ENCODE measurements around the gene S100A8. TPM values are rescaled to one million over a fixed set of nuclear protein-coding genes. Genes with fewer than 3 reads are reported as not detected.

The S100A8 gene
- polyA plus RNA-seq, 1 donor (not counting 4 experiments of a cell fraction or from before 2014, with no cell fraction given): 403 TPM

GRCh38 chr1:153426809-153427208 lies 35.9 kb upstream of the S100A8 start:
- no peak overlapping the region for H3K9ac ChIP-seq (ENCODE audit: control insufficient read depth, extremely low read depth, insufficient read depth, low read length)
- FAIRE-seq (no peak), DNase-seq (ENCODE audit: low read depth, low spot score) (no peak)
- no peak overlapping the region for H3K27ac ChIP-seq (ENCODE audit: control insufficient read depth, insufficient read depth, low read length)
- H2AFZ ChIP-seq (ENCODE audit: control insufficient read depth, low read length): no peak overlapping the region
- H4K20me1 ChIP-seq (ENCODE audit: control insufficient read depth, extremely low read depth, insufficient read depth, low read length): no peaks in the 10 kb centered on the region
- peaks cover 10% of the 10 kb centered on the region for H3K27me3 ChIP-seq (ENCODE audit: control insufficient read depth, extremely low read depth, insufficient read depth, low read length)
- H3K4me3 ChIP-seq (ENCODE audit: control insufficient read depth in 2 of 3, extremely low read depth in 1 of 3, insufficient read depth in 2 of 3, low read depth in 1 of 3, low read length in 3 of 3): no peak overlapping the region
- H3K9me3 ChIP-seq (ENCODE audit: control insufficient read depth, low read depth, low read length): no peaks in the 10 kb centered on the region
- dilution Hi-C loops (cut with MboI; ENCODE audit: extremely low pct_ligation_motif_present, low sequenced_read_pairs): no loop called here
- H3K36me3 ChIP-seq (ENCODE audit: control insufficient read depth in 2 of 2, extremely low read depth in 1 of 2, insufficient read depth in 2 of 2, low read length in 2 of 2): no peaks in the 10 kb centered on the region
- H3K4me2 ChIP-seq (ENCODE audit: control insufficient read depth, extremely low read depth, insufficient read depth, low read depth, low read length): no peak overlapping the region
- no peaks in the 10 kb centered on the region for H3K79me2 ChIP-seq (ENCODE audit: control insufficient read depth, insufficient read depth, low read length)
- H3K9me1 ChIP-seq (ENCODE audit: control insufficient read depth, extremely low read depth, insufficient read depth, low read length): no peaks in the 10 kb centered on the region
- TF ChIP-seq, protein P1, sequence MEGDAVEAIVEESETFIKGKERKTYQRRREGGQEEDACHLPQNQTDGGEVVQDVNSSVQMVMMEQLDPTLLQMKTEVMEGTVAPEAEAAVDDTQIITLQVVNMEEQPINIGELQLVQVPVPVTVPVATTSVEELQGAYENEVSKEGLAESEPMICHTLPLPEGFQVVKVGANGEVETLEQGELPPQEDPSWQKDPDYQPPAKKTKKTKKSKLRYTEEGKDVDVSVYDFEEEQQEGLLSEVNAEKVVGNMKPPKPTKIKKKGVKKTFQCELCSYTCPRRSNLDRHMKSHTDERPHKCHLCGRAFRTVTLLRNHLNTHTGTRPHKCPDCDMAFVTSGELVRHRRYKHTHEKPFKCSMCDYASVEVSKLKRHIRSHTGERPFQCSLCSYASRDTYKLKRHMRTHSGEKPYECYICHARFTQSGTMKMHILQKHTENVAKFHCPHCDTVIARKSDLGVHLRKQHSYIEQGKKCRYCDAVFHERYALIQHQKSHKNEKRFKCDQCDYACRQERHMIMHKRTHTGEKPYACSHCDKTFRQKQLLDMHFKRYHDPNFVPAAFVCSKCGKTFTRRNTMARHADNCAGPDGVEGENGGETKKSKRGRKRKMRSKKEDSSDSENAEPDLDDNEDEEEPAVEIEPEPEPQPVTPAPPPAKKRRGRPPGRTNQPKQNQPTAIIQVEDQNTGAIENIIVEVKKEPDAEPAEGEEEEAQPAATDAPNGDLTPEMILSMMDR (optimal IDR thresholded peaks at IDR 0.05 in 1 of 3, IDR thresholded peaks at IDR 0.05 in 1 of 3, conservative IDR thresholded peaks at IDR 0.05 in 1 of 3; ENCODE audit: extremely low read depth in 1 of 3, insufficient read depth in 2 of 3, low read length in 3 of 3): no peak
- TF ChIP-seq EZH2 (IDR thresholded peaks at IDR 0.05; ENCODE audit: low read length): no peak
- H3K4me1 ChIP-seq (ENCODE audit: control insufficient read depth, extremely low read depth, insufficient read depth, low read length): peaks cover 7% of the 10 kb centered on the region

DNA sequence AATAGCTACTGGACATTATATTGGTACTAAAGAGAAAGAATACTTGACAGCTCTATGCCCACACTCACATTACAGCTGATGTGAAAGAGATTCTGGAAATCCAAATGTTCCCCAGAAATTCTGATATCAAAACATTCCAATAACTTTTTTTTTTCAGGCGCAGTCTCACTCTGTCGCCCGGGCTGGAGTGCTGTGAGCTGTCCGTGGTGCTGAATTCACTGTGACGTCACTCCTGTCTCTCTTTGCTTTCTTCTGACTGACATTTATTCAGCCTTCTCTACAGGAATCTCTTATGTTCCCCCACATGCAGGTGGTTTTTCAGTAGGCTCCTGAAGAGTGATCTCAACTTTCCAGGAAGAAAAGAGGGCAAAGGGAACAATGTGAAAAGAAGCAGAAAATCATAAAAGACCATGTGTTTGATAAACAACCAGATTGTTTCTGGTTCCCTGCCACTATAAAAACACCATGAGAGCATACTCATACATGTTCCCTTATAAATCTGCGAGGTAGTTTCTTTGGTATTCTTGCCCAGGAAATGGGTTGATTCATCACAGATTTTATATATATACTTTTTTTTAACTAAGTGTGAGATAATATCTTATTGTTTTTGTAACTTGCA lies 31.7 kb upstream of the S100A8 start:
- peak; percentile 86 for FAIRE-seq
- peaks cover 3% of the 10 kb centered on the region for H3K27me3 ChIP-seq (ENCODE audit: control insufficient read depth, extremely low read depth, insufficient read depth, low read length)
- H3K36me3 ChIP-seq (ENCODE audit: control insufficient read depth in 2 of 2, extremely low read depth in 1 of 2, insufficient read depth in 2 of 2, low read length in 2 of 2): no peaks in the 10 kb centered on the region
- no peaks in the 10 kb centered on the region for H3K9me3 ChIP-seq (ENCODE audit: control insufficient read depth, low read depth, low read length)
- no peak overlapping the region for H3K4me2 ChIP-seq (ENCODE audit: control insufficient read depth, extremely low read depth, insufficient read depth, low read depth, low read length)
- H2AFZ ChIP-seq (ENCODE audit: control insufficient read depth, low read length): no peak overlapping the region
- no peak overlapping the region for H3K9ac ChIP-seq (ENCODE audit: control insufficient read depth, extremely low read depth, insufficient read depth, low read length)
- no peak overlapping the region for H3K27ac ChIP-seq (ENCODE audit: control insufficient read depth, insufficient read depth, low read length)
- H4K20me1 ChIP-seq (ENCODE audit: control insufficient read depth, extremely low read depth, insufficient read depth, low read length): no peaks in the 10 kb centered on the region
- dilution Hi-C loops (cut with MboI; ENCODE audit: extremely low pct_ligation_motif_present, low sequenced_read_pairs): no loop called here
- DNase-seq (ENCODE audit: low read depth, low spot score): no peak
- H3K4me1 ChIP-seq (ENCODE audit: control insufficient read depth, extremely low read depth, insufficient read depth, low read length): no peaks in the 10 kb centered on the region
- TF ChIP-seq, protein P1 (optimal IDR thresholded peaks at IDR 0.05 in 1 of 3, IDR thresholded peaks at IDR 0.05 in 1 of 3, conservative IDR thresholded peaks at IDR 0.05 in 1 of 3; ENCODE audit: extremely low read depth in 1 of 3, insufficient read depth in 2 of 3, low read length in 3 of 3): no peak
- TF ChIP-seq EZH2 (IDR thresholded peaks at IDR 0.05; ENCODE audit: low read length): no peak
- H3K4me3 ChIP-seq (ENCODE audit: control insufficient read depth in 2 of 3, extremely low read depth in 1 of 3, insufficient read depth in 2 of 3, low read depth in 1 of 3, low read length in 3 of 3): no peak overlapping the region
- no peaks in the 10 kb centered on the region for H3K9me1 ChIP-seq (ENCODE audit: control insufficient read depth, extremely low read depth, insufficient read depth, low read length)
- no peaks in the 10 kb centered on the region for H3K79me2 ChIP-seq (ENCODE audit: control insufficient read depth, insufficient read depth, low read length)

Measured in keratinocyte (primary cell).